GM18909 (cell line): ENCODE measurements around the gene FAM9A.
"Not testable (repeated sequence)": the region's sequence is repeated elsewhere in the genome, so short reads cannot be mapped to it uniquely, and the experiment has no call there.

Experiments used
- ATAC-seq: cut with Tn5 transposase; IDR thresholded peaks from one replicate; pipeline ENCODE4 v1.9.1; 2021; ENCODE audit warnings: mild to moderate bottlenecking; ENCODE audit not compliant: unreplicated experiment, poor library complexity

FAM9A gene

GRCh38 chrX:8805974-8806373 is 4.8 kb upstream of the FAM9A start:
- no peak for ATAC-seq

DNA sequence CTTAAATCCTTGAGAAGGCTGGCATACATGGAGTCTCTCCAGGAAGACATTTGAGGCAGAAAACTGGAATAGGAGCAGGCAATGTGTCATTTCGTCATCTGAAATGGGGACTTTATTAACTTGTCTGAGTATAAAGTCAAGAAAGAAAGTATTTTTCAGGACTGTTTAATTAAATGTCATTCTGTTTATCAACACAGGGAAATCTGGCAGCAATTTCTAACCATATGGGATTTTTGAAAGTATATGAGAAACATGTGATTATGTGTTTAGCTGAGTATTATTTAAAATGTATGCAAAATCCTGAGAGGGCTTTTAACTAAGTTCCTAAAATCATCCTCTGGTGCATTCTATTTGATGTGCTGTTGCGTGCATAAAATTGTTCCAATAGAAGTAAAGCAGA is 3.9 kb upstream of the FAM9A start:
- no peak for ATAC-seq

GRCh38 chrX:8803326-8803725 is 2.1 kb upstream of the FAM9A start:
- ATAC-seq: no peak

- not testable (repeated sequence) for ATAC-seq
Measured at GRCh38 chrX:8800351-8800750, 832 bp downstream of the FAM9A start.

- not testable (repeated sequence) for ATAC-seq
Measured at GRCh38 chrX:8799281-8799680, 1.9 kb downstream of the FAM9A start.

GRCh38 chrX:8798702-8799101 is 2.5 kb downstream of the FAM9A start:
- not testable (repeated sequence) for ATAC-seq

- ATAC-seq: not testable (repeated sequence)
Measured at GRCh38 chrX:8787119-8787518, 14.1 kb downstream of the FAM9A start.

GRCh38 chrX:8784162-8784561 is 17.0 kb downstream of the FAM9A start:
- no peak for ATAC-seq

- ATAC-seq: no peak
Measured at GRCh38 chrX:8783714-8784098, 17.5 kb downstream of the FAM9A start.

- ATAC-seq: peak; percentile 76
Measured at GRCh38 chrX:8783097-8783713, 18.0 kb downstream of the FAM9A start.

DNA sequence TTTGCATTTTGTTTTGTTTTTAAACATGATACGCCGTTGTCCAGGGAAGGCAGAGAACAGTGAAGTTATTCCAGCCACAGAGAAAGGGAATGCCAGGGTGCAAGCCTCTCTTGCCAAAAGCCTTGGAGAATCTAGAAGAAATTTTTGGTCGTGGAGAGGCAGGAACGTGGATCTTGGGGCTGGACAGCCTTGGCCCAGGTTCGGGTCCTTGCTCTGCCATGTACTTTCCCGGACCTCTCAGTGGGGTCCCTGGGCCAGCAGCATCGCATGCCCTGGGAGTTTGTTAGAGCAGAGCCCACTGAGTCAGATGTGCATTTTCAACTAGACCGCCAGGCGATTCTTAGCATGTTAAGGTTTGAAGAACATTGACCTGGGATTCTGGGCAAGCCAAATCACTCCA is 18.6 kb downstream of the FAM9A start:
- peak; percentile 10 for ATAC-seq

DNA sequence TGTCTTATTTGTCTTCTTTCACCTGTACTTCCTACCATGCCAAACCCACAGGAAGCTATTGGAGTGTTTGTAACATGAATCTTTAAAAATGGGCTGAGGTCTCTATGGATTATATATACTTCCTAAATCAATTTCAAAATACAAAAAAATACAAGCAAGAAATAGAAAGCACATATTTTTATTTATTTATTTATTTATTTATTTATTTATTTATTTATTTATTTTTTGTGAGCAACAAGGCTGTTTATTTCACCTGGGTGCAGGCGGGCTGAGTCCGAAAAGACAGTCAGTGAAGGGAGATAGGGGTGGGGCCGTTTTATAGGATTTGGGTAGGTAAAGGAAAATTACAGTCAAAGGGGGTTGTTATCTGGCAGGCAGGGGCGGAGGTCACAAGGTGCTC is 19.3 kb downstream of the FAM9A start:
- ATAC-seq: not testable (repeated sequence)

GRCh38 chrX:8773117-8773516 is 28.1 kb downstream of the FAM9A start:
- no peak for ATAC-seq

- no peak for ATAC-seq
Measured at GRCh38 chrX:8760021-8760420, 41.2 kb downstream of the FAM9A start.

- not testable (repeated sequence) for ATAC-seq
Measured at GRCh38 chrX:8758706-8759105, 42.5 kb downstream of the FAM9A start.

DNA sequence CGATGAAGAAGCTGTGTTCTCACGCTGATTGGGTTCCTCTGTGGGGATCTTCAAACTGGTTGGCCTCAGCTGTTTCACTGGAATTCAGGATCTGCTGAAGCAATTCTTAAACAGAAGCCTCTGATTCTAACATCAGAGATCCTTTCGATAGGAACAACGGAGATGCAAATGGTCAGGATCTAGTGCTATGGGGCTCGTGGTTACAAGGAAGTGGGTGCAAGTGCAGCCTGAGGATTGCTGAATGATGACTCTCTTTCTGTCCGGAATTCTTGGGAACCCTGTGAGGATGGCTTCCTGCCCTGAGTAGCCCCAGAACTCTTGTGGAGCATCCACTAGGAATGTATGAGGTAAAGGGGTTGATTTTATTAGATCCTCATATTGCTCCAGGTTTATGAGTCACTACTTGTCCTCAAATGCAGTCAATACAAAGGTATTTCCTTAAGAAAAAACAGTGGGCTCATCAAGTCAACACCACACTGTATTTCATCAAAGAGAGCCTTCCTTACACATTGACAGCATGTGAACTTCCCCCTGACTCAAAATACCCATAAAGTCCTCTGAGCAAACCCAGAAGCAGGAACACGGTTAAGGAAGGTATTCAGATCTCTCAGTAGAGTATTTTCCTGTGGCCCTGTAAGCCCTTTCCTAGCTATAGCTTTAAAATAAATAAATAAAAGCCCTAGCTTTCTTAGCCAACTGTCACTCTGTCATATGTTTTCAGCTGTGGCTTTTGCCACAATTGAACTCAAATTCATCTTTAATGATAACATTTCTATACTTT is 43.4 kb downstream of the FAM9A start:
- ATAC-seq: not testable (repeated sequence)

DNA sequence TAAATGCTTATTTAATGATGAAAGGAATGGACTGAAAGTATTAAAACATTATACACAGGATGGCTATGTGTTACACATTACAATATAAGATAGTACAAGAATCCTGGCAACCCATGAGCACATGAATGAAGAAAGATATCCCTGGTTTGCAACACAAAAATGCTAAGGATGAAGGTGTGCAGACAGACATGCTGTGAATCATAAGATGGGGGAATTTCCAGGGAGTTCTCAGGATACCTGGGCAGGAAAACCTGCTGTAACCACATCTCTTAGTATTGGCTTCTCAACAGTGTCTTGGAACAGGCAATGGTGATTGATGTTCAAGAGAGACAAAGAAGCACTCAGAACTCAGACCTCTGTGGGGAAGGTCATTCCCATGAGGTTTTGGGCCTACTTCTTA is 45.4 kb downstream of the FAM9A start:
- ATAC-seq: no peak

GRCh38 chrX:8755116-8755515 is 46.1 kb downstream of the FAM9A start:
- no peak for ATAC-seq

DNA sequence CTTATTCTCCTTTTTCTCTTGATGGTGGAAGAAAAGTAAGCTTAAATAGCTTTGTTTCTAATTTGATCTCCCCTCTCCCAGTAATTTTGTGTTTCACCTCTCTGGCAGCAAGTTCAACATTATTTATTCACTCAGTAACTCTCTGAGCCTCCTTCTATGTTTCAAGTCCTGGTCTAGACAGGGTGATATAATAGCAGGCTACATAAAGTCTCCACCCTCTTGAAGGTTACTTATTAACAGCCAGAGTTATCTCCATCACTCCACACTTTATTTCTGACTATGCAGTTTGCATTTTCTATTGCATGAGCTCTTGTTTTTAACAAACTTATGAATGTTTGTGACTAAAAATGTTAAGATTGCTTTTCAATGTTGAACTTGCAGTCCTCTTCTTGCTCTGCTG is 51.5 kb downstream of the FAM9A start:
- ATAC-seq: no peak

GRCh38 chrX:8748855-8749254 is 52.3 kb downstream of the FAM9A start:
- peak; percentile 72 for ATAC-seq

DNA sequence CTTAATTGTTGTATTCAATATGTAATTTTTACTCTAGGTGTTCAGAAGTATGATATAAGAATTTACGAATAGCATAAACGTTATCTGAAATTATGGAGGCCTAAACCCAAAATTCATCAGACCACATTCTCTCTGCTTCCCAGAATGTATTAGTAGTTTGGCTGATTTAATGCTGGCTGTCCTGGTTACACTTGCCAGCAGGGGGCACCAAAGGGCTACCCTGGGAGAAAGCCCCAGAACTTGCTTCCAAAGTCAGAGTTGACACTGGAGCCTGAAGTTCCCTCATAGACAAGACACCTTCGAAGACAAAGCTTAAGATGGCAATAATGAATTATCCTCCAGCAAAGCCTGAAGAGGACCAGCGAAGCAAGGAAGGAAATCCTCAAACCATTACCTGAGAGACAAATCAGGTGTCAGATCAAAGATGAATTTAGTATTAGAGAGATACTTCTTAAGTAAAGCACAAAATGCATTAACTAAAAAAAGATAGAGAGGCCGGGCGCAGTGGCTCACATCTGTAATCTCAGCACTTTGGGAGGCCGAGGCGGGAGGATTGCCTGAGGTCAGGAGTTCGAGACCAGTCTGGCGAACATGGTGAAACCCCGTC is 58.0 kb downstream of the FAM9A start:
- ATAC-seq: peak; percentile 74

- no peak for ATAC-seq
Measured at GRCh38 chrX:8741981-8742380, 59.2 kb downstream of the FAM9A start.
